HepG2 (cell line): Measurements from ENCODE around the gene ISG20L2. TPM values are rescaled to one million over a fixed set of nuclear protein-coding genes. Genes with fewer than 3 reads are reported as not detected.

ENCODE experiments used
- ATF3 ChIP-seq: sonication (generic); formaldehyde crosslinking; IDR thresholded peaks from 2 replicates; pipeline ENCODE4 v1.4.0; 2020; ENCODE audit warnings: missing genetic modification reagents
- DZIP1 ChIP-seq: sonication (generic); formaldehyde crosslinking; IDR thresholded peaks from 2 replicates; pipeline ENCODE4 v1.5.0; 2020; ENCODE audit warnings: mild to moderate bottlenecking, missing genetic modification reagents
- ELF4 ChIP-seq: sonication (generic); formaldehyde crosslinking; IDR thresholded peaks from 2 replicates; pipeline ENCODE4 v1.5.0; 2020; ENCODE audit warnings: missing genetic modification reagents, mild to moderate bottlenecking, moderate library complexity, borderline replicate concordance
- MAF1 ChIP-seq: sonication (generic); formaldehyde crosslinking; IDR thresholded peaks from 2 replicates; pipeline ENCODE4 v1.5.0; 2020; ENCODE audit warnings: missing genetic modification reagents, borderline replicate concordance
- NKX3-1 ChIP-seq: sonication (generic); formaldehyde crosslinking; IDR thresholded peaks from 2 replicates; pipeline ENCODE4 v1.5.0; 2020; ENCODE audit warnings: missing genetic modification reagents
- POLR2AphosphoS5 ChIP-seq: IDR thresholded peaks from 2 replicates; pipeline ENCODE4 v1.6.1; 2012; ENCODE audit warnings: low read depth, low read length
- RBM22 ChIP-seq: fragments of 200-400 bp; formaldehyde crosslinking; optimal IDR thresholded peaks from 2 replicates; pipeline ENCODE3; 2017; ENCODE audit warnings: mild to moderate bottlenecking, low read length, moderate library complexity
- SALL1 ChIP-seq: sonication (generic); formaldehyde crosslinking; IDR thresholded peaks from 2 replicates; pipeline ENCODE4 v1.8.0; 2022; ENCODE audit warnings: mild to moderate bottlenecking, missing genetic modification reagents
- SALL2 ChIP-seq: sonication (generic); formaldehyde crosslinking; IDR thresholded peaks from 2 replicates; pipeline ENCODE4 v1.8.1; 2023; ENCODE audit warnings: mild to moderate bottlenecking, missing genetic modification reagents, inconsistent platforms
- SMAD9 ChIP-seq: sonication (generic); formaldehyde crosslinking; IDR thresholded peaks from 2 replicates; pipeline ENCODE4 v1.5.1; 2020; ENCODE audit warnings: mild to moderate bottlenecking, missing genetic modification reagents
- SP4 ChIP-seq: sonication (generic); formaldehyde crosslinking; IDR thresholded peaks from 2 replicates; pipeline ENCODE4 v1.8.1; 2023; ENCODE audit warnings: mild to moderate bottlenecking, missing genetic modification reagents
- YEATS2 ChIP-seq: sonication (generic); formaldehyde crosslinking; IDR thresholded peaks from 2 replicates; pipeline ENCODE4 v1.4.0; 2020; ENCODE audit warnings: missing genetic modification reagents, borderline replicate concordance
- ZBTB34 ChIP-seq: sonication (generic); formaldehyde crosslinking; IDR thresholded peaks from 2 replicates; pipeline ENCODE4 v1.8.0; 2022; ENCODE audit warnings: mild to moderate bottlenecking, missing genetic modification reagents
- ZFP36 ChIP-seq: fragments of 150-350 bp; IDR thresholded peaks from 2 replicates; pipeline ENCODE4 v1.6.1; 2018; ENCODE audit warnings: borderline replicate concordance, low read length, low read depth; ENCODE audit not compliant: partially characterized antibody
- ZNF225 ChIP-seq: sonication (generic); formaldehyde crosslinking; IDR thresholded peaks from 2 replicates; pipeline ENCODE4 v1.4.0; 2020; ENCODE audit warnings: mild to moderate bottlenecking, missing genetic modification reagents
- ZNF350 ChIP-seq: sonication (generic); formaldehyde crosslinking; IDR thresholded peaks from 2 replicates; pipeline ENCODE4 v1.4.0; 2020; ENCODE audit warnings: mild to moderate bottlenecking, low read depth, missing genetic modification reagents, borderline replicate concordance
- ZNF468 ChIP-seq: sonication (generic); formaldehyde crosslinking; IDR thresholded peaks from 2 replicates; pipeline ENCODE4 v1.8.0; 2022; ENCODE audit warnings: mild to moderate bottlenecking, moderate library complexity, missing genetic modification reagents
- polyA plus RNA-seq, 8 experiments: library from polyadenylated mRNA; depleted of rRNA in 3 of 8; stranded (reverse) in 7 of 8; unstranded in 1 of 8; fragments of >200 nt; fragmentation: Illumina TruSeq in 4 of 8; extraction: Trizol in 4 of 8; gene quantifications; 2 replicates each; pipeline versions ENCODE4 v1.2.1 to v1.2.3, GENCODE V29; 2011 to 2016; ENCODE audit warnings: low read depth in 4 of 8, missing spikeins in 1 of 8, mixed read lengths in 1 of 8; ENCODE audit not compliant: insufficient read depth in 1 of 8
- total RNA-seq, 5 experiments: library from RNA; depleted of rRNA; stranded (reverse); fragments of >200 nt; fragmentation: Illumina TruSeq; extraction: Trizol; gene quantifications; 2 replicates each; pipeline ENCODE4 v1.2.3, GENCODE V29; 2016; ENCODE audit warnings: low read depth in 1 of 5
- TF ChIP-seq, protein P1 (sequence below): sonication (generic); formaldehyde crosslinking; IDR thresholded peaks from 2 replicates; pipeline ENCODE4 v1.4.0; 2020; ENCODE audit warnings: missing genetic modification reagents, borderline replicate concordance

Gene ISG20L2
- total and polyA plus RNA-seq, 2 of the 13 experiments (the other 11 are each of a cell fraction or from before 2014, with no cell fraction given) = 19.8 to 21.3 TPM

GRCh38 chr1:156676820-156677615, 51.5 kb downstream of the ISG20L2 start, which contains the start of gene NES (continued):
- TF ChIP-seq ZNF468 = no peak
- no peak for TF ChIP-seq DZIP1
- TF ChIP-seq ZNF350 = no peak
- TF ChIP-seq NKX3-1 (CRISPR knock-in tag) = 0 out of 2 replicates have a peak, but pooled peaks have one; percentile 45
- TF ChIP-seq ZFP36 = peak; percentile 86
- no peak for TF ChIP-seq ELF4 (CRISPR knock-in tag)
- TF ChIP-seq SMAD9 = no peak
- 0 out of 2 replicates have a peak, but pooled peaks have one; percentile 12 for TF ChIP-seq YEATS2 (CRISPR knock-in tag)
- no peak; the same call in 1 of the 2 replicates for TF ChIP-seq POLR2AphosphoS5
- TF ChIP-seq SALL1 (CRISPR knock-in tag) = no peak
- no peak for TF ChIP-seq MAF1 (CRISPR knock-in tag)
- no peak for TF ChIP-seq ZNF225 (CRISPR knock-in tag)
- TF ChIP-seq ZBTB34 (CRISPR knock-in tag) = no peak
- no peak for TF ChIP-seq SALL2 (CRISPR knock-in tag)
- TF ChIP-seq ATF3 (CRISPR knock-in tag) = no peak
- TF ChIP-seq RBM22 = no peak
- TF ChIP-seq, protein P1, sequence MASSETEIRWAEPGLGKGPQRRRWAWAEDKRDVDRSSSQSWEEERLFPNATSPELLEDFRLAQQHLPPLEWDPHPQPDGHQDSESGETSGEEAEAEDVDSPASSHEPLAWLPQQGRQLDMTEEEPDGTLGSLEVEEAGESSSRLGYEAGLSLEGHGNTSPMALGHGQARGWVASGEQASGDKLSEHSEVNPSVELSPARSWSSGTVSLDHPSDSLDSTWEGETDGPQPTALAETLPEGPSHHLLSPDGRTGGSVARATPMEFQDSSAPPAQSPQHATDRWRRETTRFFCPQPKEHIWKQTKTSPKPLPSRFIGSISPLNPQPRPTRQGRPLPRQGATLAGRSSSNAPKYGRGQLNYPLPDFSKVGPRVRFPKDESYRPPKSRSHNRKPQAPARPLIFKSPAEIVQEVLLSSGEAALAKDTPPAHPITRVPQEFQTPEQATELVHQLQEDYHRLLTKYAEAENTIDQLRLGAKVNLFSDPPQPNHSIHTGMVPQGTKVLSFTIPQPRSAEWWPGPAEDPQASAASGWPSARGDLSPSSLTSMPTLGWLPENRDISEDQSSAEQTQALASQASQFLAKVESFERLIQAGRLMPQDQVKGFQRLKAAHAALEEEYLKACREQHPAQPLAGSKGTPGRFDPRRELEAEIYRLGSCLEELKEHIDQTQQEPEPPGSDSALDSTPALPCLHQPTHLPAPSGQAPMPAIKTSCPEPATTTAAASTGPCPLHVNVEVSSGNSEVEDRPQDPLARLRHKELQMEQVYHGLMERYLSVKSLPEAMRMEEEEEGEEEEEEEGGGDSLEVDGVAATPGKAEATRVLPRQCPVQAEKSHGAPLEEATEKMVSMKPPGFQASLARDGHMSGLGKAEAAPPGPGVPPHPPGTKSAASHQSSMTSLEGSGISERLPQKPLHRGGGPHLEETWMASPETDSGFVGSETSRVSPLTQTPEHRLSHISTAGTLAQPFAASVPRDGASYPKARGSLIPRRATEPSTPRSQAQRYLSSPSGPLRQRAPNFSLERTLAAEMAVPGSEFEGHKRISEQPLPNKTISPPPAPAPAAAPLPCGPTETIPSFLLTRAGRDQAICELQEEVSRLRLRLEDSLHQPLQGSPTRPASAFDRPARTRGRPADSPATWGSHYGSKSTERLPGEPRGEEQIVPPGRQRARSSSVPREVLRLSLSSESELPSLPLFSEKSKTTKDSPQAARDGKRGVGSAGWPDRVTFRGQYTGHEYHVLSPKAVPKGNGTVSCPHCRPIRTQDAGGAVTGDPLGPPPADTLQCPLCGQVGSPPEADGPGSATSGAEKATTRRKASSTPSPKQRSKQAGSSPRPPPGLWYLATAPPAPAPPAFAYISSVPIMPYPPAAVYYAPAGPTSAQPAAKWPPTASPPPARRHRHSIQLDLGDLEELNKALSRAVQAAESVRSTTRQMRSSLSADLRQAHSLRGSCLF (CRISPR knock-in tag) = no peak
- 0 out of 2 replicates have a peak, but pooled peaks have one; percentile 36 for TF ChIP-seq SP4 (CRISPR knock-in tag)
